Colonic mucosa (tissue), 4 donors: ENCODE measurements around the gene RBPMS2. TPM values are rescaled to one million over a fixed set of nuclear protein-coding genes. Genes with fewer than 3 reads are reported as not detected.
"Not testable (repeated sequence)": the region's sequence is repeated elsewhere in the genome, so short reads cannot be mapped to it uniquely, and the experiment has no call there.

Experiments used
- DNase-seq: peaks from one replicate; pipeline ENCODE4 v3.0.0-alpha.2; 2020
- H3K27ac ChIP-seq: fragments of 200-600 bp; one replicate; pipeline ENCODE4 v1.8.0; 2021
- H3K27me3 ChIP-seq: fragments of 200-600 bp; one replicate; pipeline ENCODE4 v1.8.0; 2021
- H3K36me3 ChIP-seq: fragments of 200-600 bp; one replicate; pipeline ENCODE4 v1.8.0; 2021
- H3K4me1 ChIP-seq: fragments of 200-600 bp; one replicate; pipeline ENCODE4 v1.8.0; 2021; ENCODE audit warnings: mild to moderate bottlenecking
- H3K4me3 ChIP-seq: fragments of 200-600 bp; one replicate; pipeline ENCODE4 v1.8.0; 2021
- H3K9ac ChIP-seq, 2 donors: one replicate each; pipeline ENCODE4 v1.7.0; 2013; ENCODE audit warnings: control low read depth in 2 of 2, low read depth in 2 of 2, low read length in 2 of 2
- H3K9me3 ChIP-seq: fragments of 200-600 bp; one replicate; pipeline ENCODE4 v1.8.0; 2021
- CTCF ChIP-seq: fragments of 200-600 bp; IDR thresholded peaks from one replicate; pipeline ENCODE4 v1.8.0; 2022; ENCODE audit warnings: antibody characterized with exemption, mild to moderate bottlenecking
- intact Hi-C: fragments of 100-400 bp; cut with DNase I; formaldehyde crosslinking; loops from one replicate; pipeline ENCODE4 v1.14.1; 2022
- total RNA-seq, 2 donors: library from RNA; stranded (reverse); fragmentation: NEBNext Ultra II Directional in 1 of 2; extraction: Animal tissue kit (Norgen Biotek cat#: 25700) in 1 of 2; gene quantifications; one replicate each; pipeline ENCODE4 v1.2.1, GENCODE V29; 2021
- donor health status: healthy.
- donor health status: DM: no; HTN: no; CAD: no.
- donor health status: DM: no; HTN: no; CAD: no.

RBPMS2 gene
- total RNA-seq, 2 donors from 2014 or later, result 1.3 to 14.5 TPM

GRCh38 chr15:64747578-64747977 lies 27.8 kb downstream of the RBPMS2 start:
- Histone ChIP-seq H3K4me1 (no peaks in the 10 kb centered on the region), H3K4me3 (no peak overlapping the region)
- TF ChIP-seq CTCF, result no peak

GRCh38 chr15:64746921-64747320 lies 28.5 kb downstream of the RBPMS2 start:
- Histone ChIP-seq H3K27ac (no peak overlapping the region), H3K27me3 (no peaks in the 10 kb centered on the region), H3K4me1 (no peaks in the 10 kb centered on the region), H3K9me3 (no peaks in the 10 kb centered on the region), H3K9ac (no peak overlapping the region), H3K4me3 (no peak overlapping the region), H3K36me3 (no peaks in the 10 kb centered on the region)
- no peak for DNase-seq
- TF ChIP-seq CTCF, result no peak
- intact Hi-C loops, result no loop called here

More at GRCh38 chr15:64747578-64747977, 27.8 kb downstream of the RBPMS2 start:
- intact Hi-C loops, result no loop called here
- Histone ChIP-seq H3K9ac (no peak overlapping the region), H3K27ac (no peak overlapping the region), H3K27me3 (no peaks in the 10 kb centered on the region), H3K36me3 (no peaks in the 10 kb centered on the region), H3K9me3 (no peaks in the 10 kb centered on the region)
- no peak for DNase-seq

DNA sequence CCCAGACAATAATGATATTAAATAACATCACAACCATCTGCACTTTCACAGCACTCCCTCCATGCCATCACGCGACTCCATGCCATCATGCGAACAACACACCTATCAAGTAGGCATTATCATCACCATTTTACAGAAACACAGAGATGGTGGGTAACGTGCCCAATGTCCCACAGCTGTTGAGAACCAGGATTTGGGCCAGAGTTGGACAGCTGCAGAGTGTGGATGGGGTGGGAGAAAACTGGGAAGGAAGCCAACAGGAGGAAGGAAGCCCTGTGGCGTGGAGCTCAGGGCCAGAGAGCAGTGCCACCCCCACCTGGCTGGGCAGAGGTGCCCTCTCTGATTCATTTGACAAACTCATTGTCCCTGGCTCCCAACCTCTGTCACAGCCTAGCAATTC lies 29.0 kb downstream of the RBPMS2 start:
- DNase-seq, result no peak
- Histone ChIP-seq H3K4me1 (no peaks in the 10 kb centered on the region), H3K4me3 (no peak overlapping the region), H3K9ac (no peak overlapping the region), H3K27me3 (no peaks in the 10 kb centered on the region), H3K36me3 (no peaks in the 10 kb centered on the region), H3K9me3 (no peaks in the 10 kb centered on the region), H3K27ac (no peak overlapping the region)
- no peak for TF ChIP-seq CTCF
- intact Hi-C loops, result no loop called here

DNA sequence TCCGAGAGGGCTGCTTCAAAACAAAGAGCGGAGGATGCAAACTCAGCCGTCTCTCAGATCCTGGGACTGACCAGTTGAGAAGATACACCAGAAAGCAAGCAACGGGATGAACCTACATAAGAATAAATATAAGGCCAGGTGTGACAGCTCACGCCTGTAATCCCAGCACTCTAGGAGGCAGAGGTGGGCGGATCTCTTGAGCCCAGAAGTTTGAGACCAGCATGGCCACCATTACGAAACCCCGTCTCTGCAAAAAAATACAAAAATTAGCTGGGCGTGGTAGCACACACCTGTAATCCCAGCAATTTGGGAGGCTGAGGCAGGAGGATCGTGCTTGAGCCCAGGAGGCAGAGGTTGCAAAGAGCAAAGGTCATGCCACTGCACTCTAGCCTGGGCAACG lies 31.7 kb downstream of the RBPMS2 start:
- Histone ChIP-seq H3K9ac (no peak overlapping the region), H3K4me3 (no peak overlapping the region), H3K27me3 (no peaks in the 10 kb centered on the region), H3K36me3 (no peaks in the 10 kb centered on the region), H3K27ac (no peak overlapping the region), H3K4me1 (no peaks in the 10 kb centered on the region), H3K9me3 (no peaks in the 10 kb centered on the region)
- TF ChIP-seq CTCF, result no peak
- no peak for DNase-seq
- intact Hi-C loops, result no loop called here

DNA sequence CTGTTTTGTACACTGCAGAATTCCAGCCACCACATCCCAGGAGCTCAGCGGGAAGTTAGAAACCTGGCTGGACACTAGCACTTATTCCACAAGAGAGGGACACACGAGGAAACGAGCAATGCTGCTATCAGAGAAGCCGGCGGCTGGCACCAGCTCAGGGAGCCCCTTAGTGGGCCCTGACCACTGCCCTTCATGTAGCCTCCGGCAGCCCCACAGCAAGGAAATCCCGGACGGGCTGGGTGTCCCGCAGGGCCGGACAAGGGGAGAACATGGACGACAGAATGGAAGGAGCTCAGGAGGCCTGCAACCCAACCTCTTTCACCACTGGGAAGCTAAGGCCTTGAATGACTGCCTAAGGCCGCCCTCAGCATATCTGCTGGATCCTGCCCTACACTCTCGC lies 32.5 kb downstream of the RBPMS2 start:
- no peak overlapping the region for H3K9ac ChIP-seq
- H3K4me3 ChIP-seq, result no peak overlapping the region
- no peaks in the 10 kb centered on the region for H3K4me1 ChIP-seq
- DNase-seq, result no peak
- H3K27ac ChIP-seq, result no peak overlapping the region
- H3K27me3 ChIP-seq, result no peaks in the 10 kb centered on the region
- no peak for TF ChIP-seq CTCF
- intact Hi-C loops, result no loop called here
- no peaks in the 10 kb centered on the region for H3K9me3 ChIP-seq
- no peaks in the 10 kb centered on the region for H3K36me3 ChIP-seq

- Histone ChIP-seq H3K27me3 (no peaks in the 10 kb centered on the region), H3K27ac (no peak overlapping the region), H3K9me3 (no peaks in the 10 kb centered on the region), H3K36me3 (no peaks in the 10 kb centered on the region), H3K4me3 (no peak overlapping the region), H3K4me1 (no peaks in the 10 kb centered on the region), H3K9ac (no peak overlapping the region)
- DNase-seq, result no peak
- no peak for TF ChIP-seq CTCF
- intact Hi-C loops, result no loop called here
Observed at GRCh38 chr15:64742385-64742784, 33.0 kb downstream of the RBPMS2 start.

GRCh38 chr15:64741708-64742107 lies 33.7 kb downstream of the RBPMS2 start:
- H3K9ac ChIP-seq, H3K36me3 ChIP-seq, H3K9me3 ChIP-seq, DNase-seq, H3K4me3 ChIP-seq, H3K27me3 ChIP-seq, H3K4me1 ChIP-seq, intact Hi-C loops, H3K27ac ChIP-seq: not testable (repeated sequence)
